HCT116 (cell line): ENCODE data around the gene PAQR6. TPM values are rescaled to one million over a fixed set of nuclear protein-coding genes. Genes with fewer than 3 reads are reported as not detected.

Source experiments
- ATAC-seq: fragments of 200-7000 bp; cut with Tn5 transposase; 2 replicates; pipeline ENCODE4 v1.9.1; 2020; ENCODE audit warnings: mild to moderate bottlenecking, moderate library complexity
- BruUV-seq: library from RNA; stranded (reverse); fragments of 400-500 nt; replicated peaks from 2 replicates; lab custom pipeline; 2021; lab: Mats Ljungman, UMichigan
- CTCF ChIA-PET: fragments of 300-600 bp; sonication (Branson Sonifier 250); formaldehyde crosslinking; loops from one replicate; lab custom pipeline; 2021; ENCODE audit warnings: antibody characterized with exemption; lab: Charles Lee
- POLR2A ChIA-PET: fragments of 300-600, 350-600 bp; sonication (Branson Sonifier 250); formaldehyde crosslinking; loops from one replicate; lab custom pipeline; 2021; ENCODE audit warnings: antibody characterized with exemption; lab: Charles Lee
- RAD21 ChIA-PET, 2 experiments: fragments of 300-600 bp; sonication (Branson Sonifier 250); formaldehyde crosslinking; loops; one replicate each; lab custom pipeline; 2023; ENCODE audit warnings: low total read pairs in 2 of 2; ENCODE audit not compliant: uncharacterized antibody in 2 of 2, unreplicated experiment in 2 of 2, low non-redundant PET in 1 of 2; lab: Charles Lee
- DNase-seq: peaks from one replicate; pipeline ENCODE4 v3.0.0-alpha.2; 2010; ENCODE audit warnings: low read depth, low spot score
- H2AFZ ChIP-seq: fragments of 200-600 bp; shearing (Covaris generic), sonication (generic); 2 replicates; pipeline ENCODE4 v1.6.1; 2017; ENCODE audit warnings: low read depth, mixed run types, mixed read lengths, antibody characterized with exemption, low read length; ENCODE audit not compliant: poor library complexity, severe bottlenecking
- H3K27ac ChIP-seq: 2 replicates; pipeline ENCODE4 v1.5.1; 2012; ENCODE audit warnings: low read depth, low read length
- H3K27me3 ChIP-seq: fragments of 200-600 bp; sonication (generic); 2 replicates; pipeline ENCODE4 v1.6.1; 2016; ENCODE audit warnings: mixed run types, low read length, mixed read lengths; ENCODE audit not compliant: insufficient read depth
- H3K36me3 ChIP-seq, 2 experiments: fragments of 200-500 bp in 1 of 2; fragments of 200-600 bp in 1 of 2; sonication (Bioruptor generic) in 1 of 2; sonication (generic) in 1 of 2; 2 replicates each; pipeline versions ENCODE4 v1.5.1 to v1.6.1; 2014 to 2016; ENCODE audit warnings: low read length in 2 of 2, inconsistent platforms in 1 of 2, mixed read lengths in 1 of 2, mixed run types in 1 of 2; ENCODE audit not compliant: insufficient read depth in 2 of 2, control insufficient read depth in 1 of 2
- H3K4me1 ChIP-seq, 2 experiments: fragments of 200-600 bp in 1 of 2; sonication (generic) in 1 of 2; 2 replicates each; pipeline versions ENCODE4 v1.5.1 to v1.6.1; 2012 to 2017; ENCODE audit warnings: low read length in 2 of 2, inconsistent platforms in 1 of 2, mild to moderate bottlenecking in 1 of 2, mixed read lengths in 1 of 2, mixed run types in 1 of 2, moderate library complexity in 1 of 2; ENCODE audit not compliant: insufficient read depth in 2 of 2, control insufficient read depth in 1 of 2
- H3K4me2 ChIP-seq: fragments of 200-600 bp; sonication (generic); 2 replicates; pipeline ENCODE4 v1.6.1; 2017; ENCODE audit warnings: mixed run types, low read length, mixed read lengths
- H3K4me3 ChIP-seq, 2 experiments: fragments of 200-600 bp in 1 of 2; sonication (generic) in 1 of 2; replicated peaks in 1 of 2; 2 replicates each; pipeline ENCODE4 v1.5.1; 2011 to 2016; ENCODE audit warnings: low read length in 2 of 2, control low read depth in 1 of 2, low read depth in 1 of 2, mild to moderate bottlenecking in 1 of 2, mixed read lengths in 1 of 2, mixed run types in 1 of 2
- H3K79me2 ChIP-seq: fragments of 200-600 bp; sonication (generic); 2 replicates; pipeline ENCODE4 v1.6.1; 2017; ENCODE audit warnings: mild to moderate bottlenecking, mixed run types, low read length, moderate library complexity, mixed read lengths; ENCODE audit not compliant: insufficient read depth
- H3K9ac ChIP-seq: fragments of 200-600 bp; sonication (generic); 2 replicates; pipeline ENCODE4 v1.6.1; 2016; ENCODE audit warnings: low read length, mixed read lengths
- H3K9me2 ChIP-seq: fragments of 200-600 bp; sonication (generic), shearing (Covaris generic); 2 replicates; pipeline ENCODE4 v1.6.1; 2017; ENCODE audit warnings: mixed run types, mild to moderate bottlenecking, moderate library complexity; ENCODE audit not compliant: insufficient read depth
- H3K9me3 ChIP-seq, 2 experiments: fragments of 200-500 bp in 1 of 2; fragments of 200-600 bp in 1 of 2; sonication (Bioruptor generic) in 1 of 2; sonication (generic) in 1 of 2; 2 replicates each; pipeline ENCODE4 v1.6.1; 2014 to 2017; ENCODE audit warnings: low read length in 2 of 2, mixed read lengths in 2 of 2, inconsistent platforms in 1 of 2, low read depth in 1 of 2, mild to moderate bottlenecking in 1 of 2, mixed run types in 1 of 2, moderate library complexity in 1 of 2; ENCODE audit not compliant: control insufficient read depth in 1 of 2, insufficient read depth in 1 of 2
- H4K20me1 ChIP-seq: fragments of 200-600 bp; sonication (generic), shearing (Covaris generic); 2 replicates; pipeline ENCODE4 v1.6.1; 2017; ENCODE audit warnings: mixed run types, mild to moderate bottlenecking, moderate library complexity; ENCODE audit not compliant: insufficient read depth
- CEBPB ChIP-seq: IDR thresholded peaks from 2 replicates; pipeline ENCODE4 v1.6.1; 2012; ENCODE audit warnings: low read depth
- EGR1 ChIP-seq: IDR thresholded peaks from 2 replicates; pipeline ENCODE4 v1.6.1; 2012; ENCODE audit warnings: low read depth
- ELF1 ChIP-seq: IDR thresholded peaks from 2 replicates; pipeline ENCODE4 v1.6.1; 2012; ENCODE audit warnings: low read depth, borderline replicate concordance
- SIN3A ChIP-seq: IDR thresholded peaks from 2 replicates; pipeline ENCODE4 v1.6.1; 2012; ENCODE audit warnings: low read depth
- SP1 ChIP-seq: IDR thresholded peaks from 2 replicates; pipeline ENCODE4 v1.6.1; 2012; ENCODE audit warnings: low read depth
- YY1 ChIP-seq: IDR thresholded peaks from 2 replicates; pipeline ENCODE4 v1.6.1; 2011; ENCODE audit warnings: low read length, low read depth, moderate library complexity, mild to moderate bottlenecking; ENCODE audit not compliant: insufficient replicate concordance; ENCODE audit errors: extremely low read depth
- ZFX ChIP-seq: fragments of 450-650 bp; IDR thresholded peaks from 2 replicates; pipeline ENCODE4 v1.6.1; 2017
- ZNF274 ChIP-seq: fragments of 200-500 bp; sonication (Bioruptor generic); IDR thresholded peaks from 2 replicates; pipeline ENCODE4 v1.6.1; 2014; ENCODE audit warnings: mild to moderate bottlenecking, low read depth, low read length, inconsistent platforms
- intact Hi-C: fragments of 100-400 bp; cut with micrococcal nuclease; formaldehyde crosslinking; loops from 2 replicates; pipeline ENCODE4 v1.10.0; 2022
- total RNA-seq: library from RNA; stranded (reverse); gene quantifications from one replicate; pipeline ENCODE4 v1.2.1, GENCODE V29; 2021; ENCODE audit not compliant: unreplicated experiment
- TF ChIP-seq, protein P1 (sequence below): IDR thresholded peaks from 2 replicates; pipeline ENCODE4 v1.6.1; 2012; ENCODE audit warnings: low read depth

The PAQR6 gene
- total RNA-seq, 1 experiment from 2014 or later, result 10.9 TPM

DNA sequence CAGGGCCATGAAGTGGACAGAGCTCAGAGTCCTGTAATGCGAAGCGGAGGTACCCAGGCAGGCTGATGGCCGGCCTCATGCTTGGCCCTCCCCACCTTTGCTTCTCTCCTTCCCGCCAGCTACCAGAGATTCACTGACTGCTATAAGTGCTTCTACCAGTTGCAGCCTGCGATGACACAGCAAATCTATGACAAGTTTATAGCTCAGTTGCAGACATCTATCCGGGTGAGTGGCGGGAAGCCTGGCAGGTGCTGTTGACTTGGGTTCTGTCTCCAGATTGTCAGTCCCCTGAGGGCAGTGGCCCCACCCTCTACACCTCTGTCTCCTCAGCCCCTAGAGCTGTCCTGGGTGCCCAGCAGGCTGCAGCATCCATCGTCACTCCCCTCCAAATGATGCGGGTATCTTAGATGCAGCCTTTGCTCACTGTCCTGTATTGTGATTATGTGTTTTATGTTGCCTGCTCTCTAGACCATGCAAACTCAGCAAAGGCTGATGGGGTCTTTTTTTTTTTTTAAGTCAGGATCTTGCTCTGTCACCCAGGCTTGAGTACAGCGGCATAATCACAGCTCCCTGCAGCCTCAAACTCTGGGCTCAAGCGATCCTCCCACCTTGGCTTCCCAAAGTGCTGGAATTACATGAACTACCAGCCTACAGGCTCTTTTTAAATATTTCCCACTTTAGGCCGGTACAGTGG, 15.5 kb downstream of the PAQR6 start:
- POLR2A ChIA-PET, result no interaction called here
- no peaks in the 10 kb centered on the region for H3K9me3 ChIP-seq
- H2AFZ ChIP-seq, result no peak overlapping the region
- no peak overlapping the region for H3K4me3 ChIP-seq
- no peak overlapping the region for H3K4me2 ChIP-seq
- H3K9me2 ChIP-seq, result no peaks in the 10 kb centered on the region
- no peaks in the 10 kb centered on the region for H4K20me1 ChIP-seq
- peaks cover 4 to 20% of the 10 kb centered on the region in 2 experiments; a peak in 3 of 4 replicates for H3K4me1 ChIP-seq
- H3K36me3 ChIP-seq, result peaks cover 0 to 7% of the 10 kb centered on the region in 2 experiments; a peak in 2 of 4 replicates
- H3K27ac ChIP-seq, result no peak overlapping the region
- no TSS peak for BruUV-seq
- no peak overlapping the region for H3K9ac ChIP-seq
- ATAC-seq (no peak), DNase-seq (no peak)
- intact Hi-C loops, result no loop called here
- no peaks in the 10 kb centered on the region for H3K27me3 ChIP-seq
- no peaks in the 10 kb centered on the region for H3K79me2 ChIP-seq
- RAD21 ChIA-PET, result no interaction called here
- TF ChIP-seq CEBPB, result no peak
- no peak for TF ChIP-seq YY1
- TF ChIP-seq SP1, result no peak
- TF ChIP-seq EGR1, result no peak
- TF ChIP-seq SIN3A, result no peak
- TF ChIP-seq ZFX, result no peak
- TF ChIP-seq ZNF274, result no peak
- TF ChIP-seq, protein P1, sequence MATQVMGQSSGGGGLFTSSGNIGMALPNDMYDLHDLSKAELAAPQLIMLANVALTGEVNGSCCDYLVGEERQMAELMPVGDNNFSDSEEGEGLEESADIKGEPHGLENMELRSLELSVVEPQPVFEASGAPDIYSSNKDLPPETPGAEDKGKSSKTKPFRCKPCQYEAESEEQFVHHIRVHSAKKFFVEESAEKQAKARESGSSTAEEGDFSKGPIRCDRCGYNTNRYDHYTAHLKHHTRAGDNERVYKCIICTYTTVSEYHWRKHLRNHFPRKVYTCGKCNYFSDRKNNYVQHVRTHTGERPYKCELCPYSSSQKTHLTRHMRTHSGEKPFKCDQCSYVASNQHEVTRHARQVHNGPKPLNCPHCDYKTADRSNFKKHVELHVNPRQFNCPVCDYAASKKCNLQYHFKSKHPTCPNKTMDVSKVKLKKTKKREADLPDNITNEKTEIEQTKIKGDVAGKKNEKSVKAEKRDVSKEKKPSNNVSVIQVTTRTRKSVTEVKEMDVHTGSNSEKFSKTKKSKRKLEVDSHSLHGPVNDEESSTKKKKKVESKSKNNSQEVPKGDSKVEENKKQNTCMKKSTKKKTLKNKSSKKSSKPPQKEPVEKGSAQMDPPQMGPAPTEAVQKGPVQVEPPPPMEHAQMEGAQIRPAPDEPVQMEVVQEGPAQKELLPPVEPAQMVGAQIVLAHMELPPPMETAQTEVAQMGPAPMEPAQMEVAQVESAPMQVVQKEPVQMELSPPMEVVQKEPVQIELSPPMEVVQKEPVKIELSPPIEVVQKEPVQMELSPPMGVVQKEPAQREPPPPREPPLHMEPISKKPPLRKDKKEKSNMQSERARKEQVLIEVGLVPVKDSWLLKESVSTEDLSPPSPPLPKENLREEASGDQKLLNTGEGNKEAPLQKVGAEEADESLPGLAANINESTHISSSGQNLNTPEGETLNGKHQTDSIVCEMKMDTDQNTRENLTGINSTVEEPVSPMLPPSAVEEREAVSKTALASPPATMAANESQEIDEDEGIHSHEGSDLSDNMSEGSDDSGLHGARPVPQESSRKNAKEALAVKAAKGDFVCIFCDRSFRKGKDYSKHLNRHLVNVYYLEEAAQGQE, result no peak
- TF ChIP-seq ELF1, result no peak
- CTCF ChIA-PET, result interaction anchor here (0.7 to 1.5 kb wide), 2 partner anchors 7 to 87 kb away, joined by 3 to 7 read pairs; no protein-coding TSS in a partner anchor
